Transverse colon (tissue), 4 donors: Measurements from ENCODE around the gene KTN1. TPM values are rescaled to one million over a fixed set of nuclear protein-coding genes. Genes with fewer than 3 reads are reported as not detected.
A peak's percentile ranks its signal among the peaks of the same experiment; 100 is the strongest.

Experiments used
- DNase-seq: peaks from one replicate; pipeline ENCODE4 v3.0.0-alpha.2; 2019
- H3K27ac ChIP-seq, 4 donors: fragments of 200-600 bp; sonication (generic); 2 replicates each; pipeline ENCODE4 v1.5.1; 2016 to 2018; ENCODE audit warnings: inconsistent platforms in 4 of 4
- H3K27me3 ChIP-seq: fragments of 200-600 bp; sonication (generic); 2 replicates; pipeline ENCODE4 v1.5.1; 2017; ENCODE audit warnings: inconsistent platforms
- H3K36me3 ChIP-seq, 4 donors: fragments of 200-600 bp; sonication (generic); 2 replicates each; pipeline ENCODE4 v1.5.1; 2017 to 2019; ENCODE audit warnings: inconsistent platforms in 4 of 4
- H3K4me1 ChIP-seq, 4 donors: fragments of 200-600 bp; sonication (generic); 2 replicates each; pipeline ENCODE4 v1.5.1; 2017 to 2020; ENCODE audit warnings: inconsistent platforms in 4 of 4
- H3K4me3 ChIP-seq, 4 donors: fragments of 200-600 bp; sonication (generic); 1 replicate in 1 of 4; 2 replicates in 3 of 4; pipeline versions ENCODE4 v1.5.1 to v1.6.1; 2017 to 2019; ENCODE audit warnings: inconsistent platforms in 4 of 4
- H3K9me3 ChIP-seq, 2 donors: fragments of 200-600 bp; sonication (generic); 2 replicates each; pipeline ENCODE4 v1.5.1; 2017 to 2019; ENCODE audit warnings: inconsistent platforms in 2 of 2
- EP300 ChIP-seq: sonication (generic); formaldehyde crosslinking; IDR thresholded peaks from one replicate; pipeline ENCODE4 v1.6.1; 2017; ENCODE audit warnings: antibody characterized with exemption, low read depth
- POLR2A ChIP-seq: fragments of 450-650 bp; IDR thresholded peaks from one replicate; pipeline ENCODE4 v1.6.1; 2016; ENCODE audit warnings: antibody characterized with exemption, mild to moderate bottlenecking, moderate library complexity
- POLR2AphosphoS5 ChIP-seq, 3 donors: sonication (generic); formaldehyde crosslinking; IDR thresholded peaks; one replicate each; pipeline ENCODE4 v1.6.1; 2016; ENCODE audit warnings: antibody characterized with exemption in 3 of 3
- WGBS, 2 donors: methylation state at CpG; one replicate each; pipeline ENCODE4 v1.1.5; 2018; ENCODE audit warnings: low coverage in 1 of 2; 5-methylcytosine and 5-hydroxymethylcytosine counted together
- in situ Hi-C, 4 donors: fragments of 200-750 bp; cut with MboI; loops; one replicate each; pipeline versions ENCODE4 v1.15.0 to v1.15.1; 2017; ENCODE audit warnings: low sequenced_read_pairs in 3 of 4, low pct_ligation_motif_present in 1 of 4, low pct_unique_long_range_greater_than_20kb in 1 of 4
- intact Hi-C: fragments of 100-400 bp; cut with DNase I; formaldehyde crosslinking; loops from one replicate; pipeline ENCODE4 v1.15.1; 2023; ENCODE audit warnings: low total_unique reads
- total RNA-seq, 4 donors: library from RNA; depleted of rRNA; stranded (reverse); fragments of >200 nt; gene quantifications; one replicate each; pipeline ENCODE4 v1.1.0, GENCODE V29; 2016
- TF ChIP-seq, protein P1 (sequence below), 5 experiments: fragments of 200-600 bp in 3 of 5; fragments of 450-650 bp in 2 of 5; sonication (generic) in 3 of 5; IDR thresholded peaks; 1 replicate in 2 of 5; 2 replicates in 3 of 5; pipeline ENCODE4 v1.5.1; 2016 to 2017; ENCODE audit warnings: antibody characterized with exemption in 5 of 5, inconsistent platforms in 3 of 5, mild to moderate bottlenecking in 2 of 5, moderate library complexity in 1 of 5

KTN1 gene
- total RNA-seq, 4 donors from 2014 or later, result 101 to 279 (median 129) TPM

DNA sequence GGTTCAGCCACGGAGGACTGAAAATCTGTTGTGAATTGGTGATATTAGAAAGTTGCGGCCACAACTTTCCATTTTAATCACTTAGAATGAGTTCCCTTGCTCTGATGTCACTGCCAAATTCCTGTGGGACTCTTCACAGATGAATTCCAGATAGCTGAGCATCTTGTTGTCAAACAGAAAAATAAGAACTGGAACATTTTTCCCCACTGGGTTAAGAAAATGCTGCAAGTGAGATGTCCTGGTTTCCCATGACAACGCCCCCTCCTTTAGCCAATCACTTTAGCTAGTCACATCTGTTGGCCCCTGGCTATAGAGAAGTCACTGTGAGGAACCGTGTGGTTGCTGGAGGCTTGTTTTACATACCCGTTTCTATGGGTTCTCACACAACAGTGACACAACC is 135.9 kb downstream of the KTN1 start:
- Histone ChIP-seq H3K27me3 (no peaks in the 10 kb centered on the region), H3K27ac (peak overlapping the region in 1 of 4 donors; percentile 12), H3K4me1 (no peaks in the 10 kb centered on the region), H3K9me3 (no peaks in the 10 kb centered on the region), H3K36me3 (no peaks in the 10 kb centered on the region), H3K4me3 (no peak overlapping the region)
- intact Hi-C loops, result loop anchor here (10.0 kb wide), 1 partner anchor 629 kb away; no protein-coding TSS in a partner anchor
- WGBS, 2 donors, result 57 to 71% methylated on average over 1 to 5 of the region's 5 CpGs
- TF ChIP-seq, protein P1, sequence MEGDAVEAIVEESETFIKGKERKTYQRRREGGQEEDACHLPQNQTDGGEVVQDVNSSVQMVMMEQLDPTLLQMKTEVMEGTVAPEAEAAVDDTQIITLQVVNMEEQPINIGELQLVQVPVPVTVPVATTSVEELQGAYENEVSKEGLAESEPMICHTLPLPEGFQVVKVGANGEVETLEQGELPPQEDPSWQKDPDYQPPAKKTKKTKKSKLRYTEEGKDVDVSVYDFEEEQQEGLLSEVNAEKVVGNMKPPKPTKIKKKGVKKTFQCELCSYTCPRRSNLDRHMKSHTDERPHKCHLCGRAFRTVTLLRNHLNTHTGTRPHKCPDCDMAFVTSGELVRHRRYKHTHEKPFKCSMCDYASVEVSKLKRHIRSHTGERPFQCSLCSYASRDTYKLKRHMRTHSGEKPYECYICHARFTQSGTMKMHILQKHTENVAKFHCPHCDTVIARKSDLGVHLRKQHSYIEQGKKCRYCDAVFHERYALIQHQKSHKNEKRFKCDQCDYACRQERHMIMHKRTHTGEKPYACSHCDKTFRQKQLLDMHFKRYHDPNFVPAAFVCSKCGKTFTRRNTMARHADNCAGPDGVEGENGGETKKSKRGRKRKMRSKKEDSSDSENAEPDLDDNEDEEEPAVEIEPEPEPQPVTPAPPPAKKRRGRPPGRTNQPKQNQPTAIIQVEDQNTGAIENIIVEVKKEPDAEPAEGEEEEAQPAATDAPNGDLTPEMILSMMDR (IDR thresholded peaks at IDR 0.05), result no peak
- TF ChIP-seq POLR2AphosphoS5 (IDR thresholded peaks at IDR 0.05), result peak in 1 of 3 donors; percentile 19
- in situ Hi-C loops, result loop anchor here in 2 of 4 donors (25.0 kb wide), 2 partner anchors 621 to 746 kb away; no protein-coding TSS in a partner anchor
- DNase-seq, result no peak

DNA sequence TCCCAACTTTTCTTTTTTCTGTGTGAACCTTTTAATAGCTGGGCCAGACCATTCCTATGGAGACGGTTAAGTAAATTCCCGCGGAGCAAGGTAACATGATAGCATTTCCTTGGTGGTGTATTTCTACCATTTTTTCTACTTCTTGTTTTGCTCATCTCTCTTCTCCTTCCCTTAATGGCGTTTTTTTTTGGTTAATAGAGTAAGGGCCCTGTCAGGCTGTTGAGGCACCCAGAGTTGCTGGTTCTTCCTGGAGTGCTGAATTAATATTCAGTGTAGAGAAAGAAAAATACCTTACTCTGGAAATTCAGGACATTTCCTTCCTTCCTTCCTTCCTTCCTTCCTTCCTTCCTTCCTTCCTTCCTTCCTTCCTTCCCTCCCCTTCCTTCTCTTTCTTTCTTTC is 137.6 kb downstream of the KTN1 start:
- no peaks in the 10 kb centered on the region for H3K9me3 ChIP-seq
- WGBS, 2 donors, result 87 to 96% methylated on average over 4 of the region's 4 CpGs
- intact Hi-C loops (loop anchor here (10.0 kb wide), 1 partner anchor 627 kb away; no protein-coding TSS in a partner anchor), in situ Hi-C loops (loop anchor here in 2 of 4 donors (25.0 kb wide), 2 partner anchors 620 to 745 kb away; no protein-coding TSS in a partner anchor)
- DNase-seq, result no peak
- no peaks in the 10 kb centered on the region for H3K27me3 ChIP-seq
- H3K4me1 ChIP-seq, result no peaks in the 10 kb centered on the region
- no peak overlapping the region for H3K27ac ChIP-seq
- TF ChIP-seq, protein P1 (IDR thresholded peaks at IDR 0.05), result no peak
- H3K36me3 ChIP-seq, result no peaks in the 10 kb centered on the region
- H3K4me3 ChIP-seq, result no peak overlapping the region

DNA sequence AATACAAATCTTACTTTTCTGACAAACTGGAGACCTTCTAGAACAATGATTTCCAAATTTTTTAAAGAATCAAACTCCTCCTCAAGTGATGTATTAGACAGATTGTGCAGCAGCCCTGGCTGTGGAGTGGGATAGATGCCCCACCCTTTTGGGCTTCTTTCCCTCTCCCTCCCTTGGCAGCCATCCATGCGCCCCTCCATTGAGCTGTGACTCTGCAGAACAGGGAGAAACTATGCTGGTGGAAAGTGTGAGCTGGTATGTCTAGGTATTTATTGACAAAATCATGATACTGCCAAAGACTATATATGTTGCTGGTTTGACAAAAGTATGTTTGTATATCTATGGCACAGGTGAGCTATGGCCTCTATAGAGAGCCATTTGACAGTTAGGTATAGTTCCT is 138.5 kb downstream of the KTN1 start:
- Histone ChIP-seq H3K4me3 (no peak overlapping the region), H3K27ac (no peak overlapping the region), H3K4me1 (no peaks in the 10 kb centered on the region), H3K9me3 (no peaks in the 10 kb centered on the region), H3K27me3 (no peaks in the 10 kb centered on the region), H3K36me3 (no peaks in the 10 kb centered on the region)
- WGBS, 2 donors, result 90 to 100% methylated on average over 1 of the region's 1 CpG
- intact Hi-C loops (loop anchor here (10.0 kb wide), 1 partner anchor 626 kb away; no protein-coding TSS in a partner anchor), in situ Hi-C loops (loop anchor here in 2 of 4 donors (25.0 kb wide), 2 partner anchors 619 to 744 kb away; no protein-coding TSS in a partner anchor)
- DNase-seq, result no peak
- TF ChIP-seq POLR2A (no peak), POLR2AphosphoS5 (IDR thresholded peaks at IDR 0.05) (no peak), EP300 (no peak)
- TF ChIP-seq, protein P1 (IDR thresholded peaks at IDR 0.05), result no peak

DNA sequence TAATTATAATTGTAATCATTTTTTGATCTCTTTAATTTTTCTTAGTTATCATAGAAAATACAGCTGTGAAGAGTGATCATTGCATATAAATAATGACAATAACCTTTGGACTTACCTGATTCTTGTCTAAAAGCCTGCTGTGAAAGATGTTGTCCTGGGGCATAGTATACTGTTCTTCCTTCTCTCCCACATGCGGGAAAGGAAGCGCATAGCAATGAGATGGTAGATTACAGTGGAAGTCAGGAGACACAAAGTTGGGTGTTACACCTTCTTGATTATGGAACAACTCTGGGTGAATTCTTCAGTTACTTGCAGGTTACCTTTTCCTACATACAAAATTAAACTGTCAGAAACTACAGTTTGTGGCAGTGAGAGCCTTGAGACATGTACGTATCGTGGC is 140.8 kb downstream of the KTN1 start:
- intact Hi-C loops (no loop called here), in situ Hi-C loops (loop anchor here in 2 of 4 donors (25.0 kb wide), 2 partner anchors 617 to 742 kb away; no protein-coding TSS in a partner anchor)
- no peaks in the 10 kb centered on the region for H3K36me3 ChIP-seq
- WGBS, 2 donors, result 97 to 98% methylated on average over 4 of the region's 4 CpGs
- H3K27ac ChIP-seq, result no peak overlapping the region
- H3K4me1 ChIP-seq, result no peaks in the 10 kb centered on the region
- H3K4me3 ChIP-seq, result no peak overlapping the region
- no peak for DNase-seq
- TF ChIP-seq POLR2AphosphoS5 (IDR thresholded peaks at IDR 0.05), result no peak
- no peak for TF ChIP-seq EP300
- TF ChIP-seq, protein P1 (IDR thresholded peaks at IDR 0.05), result no peak
- no peak for TF ChIP-seq POLR2A
- no peaks in the 10 kb centered on the region for H3K27me3 ChIP-seq
- no peaks in the 10 kb centered on the region for H3K9me3 ChIP-seq
